GM18951 (cell line): ENCODE data around the gene FRK.

Experiments used
- POLR2A ChIP-seq: IDR thresholded peaks from 4 replicates; pipeline ENCODE4 v1.6.1; 2011; ENCODE audit warnings: mild to moderate bottlenecking; ENCODE audit not compliant: insufficient read length, insufficient read depth; ENCODE audit errors: extremely low read depth
- in situ Hi-C: fragments of 300-500 bp; cut with MboI; formaldehyde crosslinking; loops from one replicate; pipeline ENCODE4 v1.12.0; 2022; ENCODE audit warnings: low sequenced_read_pairs, mixed read lengths, inconsistent platforms; ENCODE audit not compliant: unreplicated experiment

The FRK gene

GRCh38 chr6:116060572-116061283 lies at the start of gene FRK:
TSS of gene FRK (minus strand) at chr6:116060891. CDS start at chr6:116060311, 580 bp downstream.
- TF ChIP-seq POLR2A: no peak
- in situ Hi-C loops: no loop called here

- TF ChIP-seq POLR2A: no peak
- in situ Hi-C loops: no loop called here
These were observed 48.1 kb upstream of the FRK start for GRCh38 chr6:116108836-116109235.

- in situ Hi-C loops: no loop called here
- no peak for TF ChIP-seq POLR2A
These were observed 45.5 kb upstream of the FRK start for GRCh38 chr6:116106146-116106545.

- in situ Hi-C loops: no loop called here
- no peak for TF ChIP-seq POLR2A
These were observed 44.6 kb upstream of the FRK start for GRCh38 chr6:116105247-116105646.

GRCh38 chr6:116104636-116105035 lies 43.9 kb upstream of the FRK start:
- no peak for TF ChIP-seq POLR2A
- in situ Hi-C loops: no loop called here

GRCh38 chr6:116102873-116103272 lies 42.2 kb upstream of the FRK start:
- no peak for TF ChIP-seq POLR2A
- in situ Hi-C loops: no loop called here

- TF ChIP-seq POLR2A: no peak
- in situ Hi-C loops: no loop called here
These were observed 41.1 kb upstream of the FRK start for GRCh38 chr6:116101790-116102189.

GRCh38 chr6:116101302-116101718 lies 40.6 kb upstream of the FRK start:
- in situ Hi-C loops: no loop called here
- TF ChIP-seq POLR2A: no peak

- peak; percentile 96 for TF ChIP-seq POLR2A
- in situ Hi-C loops: no loop called here
These were observed 40.0 kb upstream of the FRK start, which contains the start of gene NT5DC1 for GRCh38 chr6:116100419-116101301. TSS of gene NT5DC1 (plus strand) at chr6:116100853. CDS start at chr6:116100931, 78 bp downstream.

- in situ Hi-C loops: loop anchor here (5.0 kb wide), 1 partner anchor 87 kb away; no protein-coding TSS in a partner anchor
- no peak for TF ChIP-seq POLR2A
These were observed 38.3 kb upstream of the FRK start for GRCh38 chr6:116099036-116099435.

GRCh38 chr6:116096979-116097816 lies 36.5 kb upstream of the FRK start:
- no peak for TF ChIP-seq POLR2A
- in situ Hi-C loops: loop anchor here (5.0 kb wide), 1 partner anchor 85 kb away; no protein-coding TSS in a partner anchor

GRCh38 chr6:116096048-116096759 lies 35.5 kb upstream of the FRK start:
- in situ Hi-C loops: loop anchor here (5.0 kb wide), 1 partner anchor 84 kb away; no protein-coding TSS in a partner anchor
